HG03439 (cell line): ENCODE measurements around the gene FTO.

Experiments
- ATAC-seq: cut with Tn5 transposase; IDR thresholded peaks from one replicate; pipeline ENCODE4 v1.9.1; 2021; ENCODE audit warnings: mild to moderate bottlenecking, moderate library complexity; ENCODE audit not compliant: unreplicated experiment

Gene FTO

DNA sequence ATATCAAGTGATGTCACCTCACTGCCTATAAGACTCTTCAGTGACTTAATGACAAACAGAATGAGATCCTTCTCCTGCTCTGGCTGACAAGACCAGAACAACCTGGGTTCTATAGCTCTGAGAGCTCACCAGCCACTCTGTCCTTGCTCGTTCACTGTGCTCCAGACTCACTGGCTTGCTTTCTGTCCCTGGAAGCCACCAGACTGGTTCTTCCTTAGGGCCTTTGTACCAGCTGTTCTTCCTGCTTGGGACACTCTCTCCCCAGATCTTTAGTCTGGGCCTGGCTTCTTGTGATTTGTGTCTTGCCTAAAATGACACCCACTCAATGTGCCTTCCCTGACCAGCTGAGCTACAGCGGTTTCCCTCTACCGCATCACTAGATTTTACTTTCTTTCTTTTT lies 76.1 kb downstream of the FTO start:
- no peak for ATAC-seq

DNA sequence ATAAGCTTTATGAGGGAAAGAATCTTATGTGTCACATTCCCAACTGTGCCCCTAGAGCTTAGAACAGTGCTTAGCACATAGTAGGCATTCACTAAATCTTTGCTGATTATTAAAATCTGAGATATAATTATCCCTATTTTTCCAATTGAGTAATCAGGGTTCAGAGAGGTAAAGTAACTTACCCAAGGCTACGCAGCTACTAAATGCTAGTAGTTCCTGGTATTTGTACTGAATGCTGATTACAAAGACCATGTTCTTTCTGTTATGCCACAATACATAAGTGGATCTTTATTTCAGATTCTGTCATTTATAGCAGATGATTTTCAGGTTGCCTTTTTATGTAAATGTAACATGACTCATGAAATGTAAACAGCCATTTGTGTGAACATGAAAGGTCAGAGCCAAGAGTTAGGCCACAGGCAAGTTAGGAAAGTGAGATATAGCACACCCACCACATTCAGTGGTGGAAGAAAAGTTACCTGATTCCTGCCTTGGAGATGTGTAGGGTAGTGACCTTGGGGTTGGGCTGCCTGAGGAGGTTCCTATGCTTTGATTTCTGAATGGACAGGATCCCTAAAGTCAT lies 77.2 kb downstream of the FTO start:
- no peak for ATAC-seq

DNA sequence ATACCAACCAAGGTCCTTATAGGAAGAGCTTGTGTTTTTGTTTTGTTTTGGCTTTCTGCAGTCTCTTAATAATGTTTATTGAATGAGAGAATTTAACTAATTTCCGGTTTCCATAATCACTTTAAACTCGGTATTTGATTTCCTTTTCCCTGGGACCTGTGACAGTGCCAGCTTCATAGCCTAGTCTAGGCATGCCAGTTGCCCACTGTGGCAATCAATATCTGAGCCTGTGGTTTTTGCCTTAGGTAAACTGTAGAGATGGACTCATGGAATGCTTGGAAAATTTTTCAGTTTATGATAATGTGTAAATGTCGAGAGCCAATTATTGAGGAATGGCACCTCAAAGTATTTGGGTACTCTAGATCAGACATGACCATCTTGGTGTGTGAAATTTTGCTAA lies 78.2 kb downstream of the FTO start:
- ATAC-seq = no peak

DNA sequence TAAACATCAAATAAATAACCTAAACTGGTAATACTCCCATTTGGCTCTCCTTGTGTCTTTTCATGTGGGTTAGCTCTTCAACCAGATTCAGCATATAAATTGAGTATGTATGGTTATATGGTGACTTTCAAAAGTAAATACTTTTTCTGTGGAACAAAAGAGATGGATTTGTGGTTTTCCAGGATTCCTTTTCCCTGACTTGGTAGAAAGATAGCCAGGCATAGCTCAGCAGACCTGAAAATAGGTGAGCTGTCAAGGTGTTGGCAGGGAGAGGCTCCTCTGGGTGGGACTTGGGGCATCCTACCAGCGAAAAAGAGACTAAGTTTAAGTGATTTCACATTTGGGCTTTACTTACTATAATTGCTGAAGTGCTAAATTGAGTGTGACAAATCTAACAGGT lies 80.3 kb downstream of the FTO start:
- ATAC-seq = no peak

DNA sequence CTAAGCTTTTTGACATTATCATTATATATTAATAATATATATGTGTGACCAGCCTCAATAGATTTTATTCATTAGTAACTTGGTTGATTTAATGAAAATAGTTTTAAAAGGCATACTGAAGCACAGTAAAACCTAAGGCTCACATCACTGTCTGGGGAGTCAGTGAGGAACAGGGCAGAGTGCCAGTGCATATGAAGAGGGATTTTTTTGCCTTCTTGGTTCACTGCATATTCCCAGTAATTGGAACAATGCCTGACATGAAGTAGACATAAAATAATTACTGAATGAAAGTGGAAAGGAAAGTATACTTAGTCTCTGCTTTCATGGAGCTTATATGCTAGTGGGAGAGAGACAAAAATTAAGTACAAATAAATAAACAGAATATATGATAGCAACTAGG lies 81.1 kb downstream of the FTO start:
- no peak for ATAC-seq

DNA sequence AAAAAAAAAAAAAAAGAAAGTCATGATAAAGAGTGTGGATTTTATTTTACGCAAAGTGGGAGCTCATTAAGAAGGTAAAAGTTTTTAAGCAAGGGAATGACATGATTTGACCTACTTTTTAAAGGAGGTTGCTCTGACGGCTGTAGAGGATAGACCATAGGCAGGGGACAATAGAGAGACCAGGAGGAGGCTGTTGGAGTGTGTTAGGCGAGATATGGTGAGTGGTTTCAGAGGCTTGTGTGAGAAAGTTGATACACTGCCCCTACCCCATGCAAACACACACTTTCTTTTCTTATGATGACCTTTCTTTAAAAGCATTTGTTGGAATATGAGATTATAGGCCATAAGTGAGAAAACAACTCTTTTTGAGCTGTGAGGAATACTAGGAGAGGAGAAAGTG lies 82.0 kb downstream of the FTO start:
- ATAC-seq = no peak

DNA sequence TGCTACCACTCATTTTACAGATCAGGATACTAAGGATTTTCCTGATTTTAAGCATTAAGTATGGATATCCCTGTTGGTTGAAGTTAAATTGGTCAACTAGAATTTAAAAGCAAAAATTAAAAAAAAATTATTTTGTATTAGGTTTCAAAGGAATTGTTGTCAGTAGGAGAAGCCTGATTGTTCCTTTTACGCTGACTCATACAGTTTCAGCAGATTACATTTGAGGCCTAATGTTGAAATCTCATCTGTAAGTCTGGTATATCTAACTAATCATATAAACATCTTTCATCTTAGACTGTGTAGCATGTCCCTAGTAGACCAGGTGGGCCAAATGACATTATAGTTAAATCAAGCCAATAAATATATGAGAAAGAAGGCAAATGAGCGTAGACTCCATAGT lies 83.5 kb downstream of the FTO start:
- ATAC-seq = no peak

DNA sequence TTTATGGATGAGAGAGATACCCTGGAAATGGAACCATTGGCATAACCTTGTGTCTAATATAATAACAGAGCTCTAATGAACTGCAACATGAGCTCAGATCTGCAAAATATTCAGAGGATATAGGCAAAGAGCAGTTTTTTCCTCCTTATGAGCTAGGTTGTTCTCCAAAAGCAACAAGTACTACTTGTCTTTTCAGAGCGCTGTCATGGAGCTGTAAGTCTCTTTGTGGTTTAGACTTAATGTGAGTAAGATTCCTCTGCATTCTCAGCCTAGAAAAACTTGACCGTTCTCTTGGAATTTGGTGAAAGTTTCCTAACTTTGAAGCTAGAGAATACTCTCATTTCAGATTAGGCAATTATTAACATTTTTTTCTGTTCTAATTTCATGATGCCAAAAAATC lies 85.2 kb downstream of the FTO start:
- no peak for ATAC-seq

DNA sequence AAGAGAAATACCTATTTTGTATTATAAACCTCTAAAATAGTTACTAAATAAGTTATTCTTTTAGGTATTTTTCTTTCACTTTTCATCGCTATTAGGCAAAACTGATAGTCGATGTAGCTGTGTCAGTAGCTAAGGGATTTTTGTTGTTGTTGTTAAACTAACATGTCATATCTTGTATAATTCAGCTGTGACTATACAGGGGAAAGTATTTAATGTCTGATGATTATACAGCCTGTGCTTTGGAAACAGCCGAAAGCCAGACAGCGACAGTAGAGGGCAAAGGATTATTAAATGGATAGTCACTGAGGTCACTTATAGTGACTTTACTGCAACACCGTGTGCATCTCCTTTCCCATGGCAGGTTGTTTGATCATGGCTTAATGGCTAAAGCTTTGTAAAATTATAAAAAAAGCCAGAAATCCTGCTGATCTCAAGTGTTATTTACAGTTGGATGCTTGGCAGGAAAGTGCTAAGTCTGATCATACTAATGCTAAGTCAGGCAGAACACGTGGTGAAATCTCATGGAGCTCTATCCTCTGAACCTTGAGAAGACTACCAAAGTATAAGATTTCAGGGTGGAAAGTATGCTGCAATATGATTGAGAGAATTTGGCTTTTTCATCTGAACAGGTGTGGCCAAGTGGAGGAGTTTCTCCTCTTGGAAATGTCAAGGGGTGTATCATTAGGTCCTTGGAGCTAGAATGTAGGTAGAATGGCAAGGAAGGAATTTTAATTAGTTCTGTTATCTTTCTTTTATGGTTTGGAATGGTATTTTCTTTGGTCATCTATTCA lies 88.4 kb downstream of the FTO start:
- no peak for ATAC-seq

DNA sequence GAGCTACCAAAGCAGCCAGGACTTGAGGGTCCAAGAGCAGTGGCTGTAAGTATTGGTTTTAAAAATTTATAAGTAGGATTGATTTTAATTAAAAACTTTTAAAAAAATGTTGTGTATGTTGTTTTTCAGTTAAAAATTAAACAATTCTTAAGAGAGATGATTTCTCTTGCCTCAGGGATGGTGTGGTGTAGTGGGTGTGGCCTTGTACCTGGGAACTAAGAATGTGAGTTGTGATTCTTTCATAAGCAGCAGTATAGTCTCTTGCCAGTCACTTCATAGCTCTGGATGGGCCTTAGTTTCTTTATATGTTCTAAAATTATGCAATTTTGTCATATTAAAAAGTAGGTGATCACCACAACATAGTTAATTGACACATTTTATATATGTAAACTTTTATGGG lies 99.5 kb downstream of the FTO start:
- ATAC-seq = no peak

DNA sequence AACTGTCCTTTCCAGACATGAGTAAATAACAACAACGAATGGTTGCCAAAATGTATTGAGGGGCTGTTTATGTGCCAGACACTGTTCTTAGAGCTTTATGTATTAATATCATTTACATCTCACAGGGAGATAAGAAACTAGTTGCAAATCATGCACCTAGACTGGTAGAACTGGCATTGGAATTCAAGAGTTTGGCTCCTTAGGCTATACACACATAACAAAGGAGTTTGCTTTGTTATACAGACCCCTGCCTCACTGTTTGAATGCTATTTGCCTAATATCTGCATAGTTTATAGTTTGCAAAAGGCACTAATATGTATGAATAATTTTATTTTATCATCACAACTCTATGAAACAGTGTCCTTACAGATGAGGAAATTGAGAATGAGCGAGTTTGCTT lies 100.0 kb downstream of the FTO start:
- no peak for ATAC-seq

DNA sequence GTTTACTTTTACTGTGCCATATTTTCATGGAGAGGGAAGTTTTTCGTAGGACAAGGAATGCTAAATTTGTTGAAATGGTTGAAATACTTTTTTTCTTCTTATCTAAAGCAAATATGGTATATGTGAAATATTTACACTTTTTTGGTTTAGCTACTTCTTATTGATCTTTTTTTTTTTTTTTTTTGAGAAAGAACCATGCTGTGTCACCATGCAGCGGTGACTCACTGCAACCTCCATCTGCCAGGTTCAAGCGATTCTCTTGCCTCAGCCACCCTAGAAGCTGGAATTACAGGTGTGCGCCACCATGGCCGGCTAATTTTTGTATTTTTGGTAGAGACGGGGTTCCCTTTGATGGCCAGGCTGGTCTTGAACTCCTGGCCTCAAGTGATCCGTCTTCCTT lies 100.5 kb downstream of the FTO start:
- no peak for ATAC-seq

DNA sequence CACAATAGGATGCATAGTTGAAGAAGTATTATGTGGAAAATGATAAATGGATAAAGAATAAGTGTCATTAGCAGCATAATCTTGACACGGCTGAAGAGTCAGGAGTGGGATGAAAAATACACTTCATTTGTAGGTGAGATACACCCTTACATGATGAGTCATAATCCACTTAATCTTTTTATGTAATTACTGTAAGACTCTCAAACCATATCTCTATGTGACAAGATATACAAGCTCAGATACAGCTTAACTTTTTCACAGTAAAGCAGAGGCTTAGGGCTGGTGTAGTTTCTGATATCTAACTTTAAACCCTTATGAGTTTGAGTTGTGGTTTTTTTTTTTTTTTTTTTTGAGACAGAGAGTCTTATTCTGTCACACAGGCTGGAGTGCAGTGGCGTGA lies 101.2 kb downstream of the FTO start:
- ATAC-seq = no peak

DNA sequence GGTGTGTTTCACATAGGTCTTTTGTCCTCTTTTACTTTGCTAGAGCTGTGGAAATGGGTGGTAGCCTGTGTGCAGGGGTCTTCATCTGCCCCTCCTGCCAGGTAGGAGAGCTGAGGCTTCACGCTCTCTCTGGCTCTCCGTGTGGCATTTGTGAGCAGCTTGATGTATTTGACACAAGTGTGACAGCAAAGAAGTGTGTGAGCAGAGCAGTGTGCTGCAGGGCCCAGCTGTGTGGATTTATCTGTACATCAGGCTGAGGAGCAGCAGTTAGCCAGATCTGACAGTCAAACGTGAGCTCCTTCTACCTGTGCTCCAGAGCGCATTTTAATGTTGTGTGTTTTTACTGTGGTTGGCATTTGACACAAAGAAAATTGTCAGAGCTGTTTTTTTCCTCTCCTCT lies 101.8 kb downstream of the FTO start:
- ATAC-seq = no peak

DNA sequence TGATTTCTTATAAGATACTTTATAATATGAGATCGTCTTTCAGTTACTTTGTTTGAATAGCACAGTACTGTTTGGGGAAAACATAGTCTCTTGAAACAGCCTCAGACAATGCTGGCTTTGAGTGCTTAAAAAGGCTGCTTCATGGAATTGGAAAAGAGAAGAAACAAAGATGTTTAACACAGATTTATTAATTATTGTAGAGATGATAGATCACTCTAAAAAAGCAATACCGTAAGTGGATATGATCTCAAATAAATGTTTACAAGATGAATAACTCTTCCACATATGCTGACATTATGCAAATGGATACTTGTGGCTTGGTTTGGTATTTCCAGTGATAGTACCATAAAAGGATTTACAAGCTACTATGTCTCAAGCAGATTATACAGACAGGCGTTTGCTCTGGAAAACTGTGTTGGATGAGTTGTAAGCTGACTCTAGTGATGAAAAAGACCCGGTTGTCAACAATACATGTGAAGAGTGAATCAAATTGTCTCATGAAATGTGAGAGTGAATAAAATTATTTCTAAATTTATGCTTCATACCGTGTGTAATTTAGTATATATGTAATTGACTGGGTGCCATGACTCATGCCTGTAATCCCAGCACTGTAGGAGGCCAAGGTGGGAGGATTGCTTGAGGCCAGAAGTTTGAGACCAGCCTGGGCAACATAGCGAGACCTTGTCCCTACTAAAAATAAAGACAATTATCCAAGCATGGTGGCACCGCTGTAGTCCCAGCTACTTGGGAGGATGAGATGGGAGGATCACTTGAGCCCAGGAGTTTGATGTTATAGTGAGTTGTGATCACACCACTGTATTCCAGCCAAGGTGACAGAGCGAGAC lies 105.4 kb downstream of the FTO start:
- no peak for ATAC-seq

DNA sequence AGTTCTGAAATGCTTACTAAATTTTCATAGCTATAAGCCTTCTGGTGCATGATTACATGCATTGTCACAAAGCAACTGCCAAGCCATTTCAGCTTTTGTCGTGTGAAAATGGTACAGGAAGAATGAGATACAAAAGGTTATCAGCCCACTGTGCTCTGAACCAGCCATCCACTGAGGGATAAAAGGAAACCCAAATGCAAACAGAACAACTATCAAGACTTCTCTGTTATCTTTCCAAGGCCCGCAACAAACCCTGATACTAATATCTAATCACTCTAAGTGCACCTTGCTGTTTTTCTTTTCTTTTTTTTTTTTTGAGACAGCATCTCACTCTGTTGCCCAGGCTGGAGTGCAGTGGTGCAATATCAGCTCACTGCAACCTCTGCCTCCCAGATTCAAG lies 109.0 kb downstream of the FTO start:
- ATAC-seq = no peak

DNA sequence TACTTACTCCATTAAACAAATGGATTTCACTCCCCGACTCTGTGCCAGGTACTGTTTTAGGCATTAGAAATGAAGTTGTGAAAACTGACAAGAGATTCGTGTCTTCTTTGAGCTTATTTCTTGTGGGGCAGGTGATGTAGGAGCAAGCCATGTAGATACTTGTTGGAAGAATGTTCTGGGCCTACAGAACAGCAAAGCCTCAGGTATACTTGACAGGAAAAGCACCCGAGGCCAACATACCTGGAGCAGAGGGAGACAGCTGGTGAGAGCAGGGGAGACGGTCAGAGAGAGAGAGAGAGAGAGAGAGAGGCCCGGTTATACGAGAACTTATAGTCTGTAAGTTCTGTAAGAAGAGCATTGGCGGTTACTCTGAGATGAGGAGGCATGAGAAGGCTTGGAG lies 110.8 kb downstream of the FTO start:
- no peak for ATAC-seq

DNA sequence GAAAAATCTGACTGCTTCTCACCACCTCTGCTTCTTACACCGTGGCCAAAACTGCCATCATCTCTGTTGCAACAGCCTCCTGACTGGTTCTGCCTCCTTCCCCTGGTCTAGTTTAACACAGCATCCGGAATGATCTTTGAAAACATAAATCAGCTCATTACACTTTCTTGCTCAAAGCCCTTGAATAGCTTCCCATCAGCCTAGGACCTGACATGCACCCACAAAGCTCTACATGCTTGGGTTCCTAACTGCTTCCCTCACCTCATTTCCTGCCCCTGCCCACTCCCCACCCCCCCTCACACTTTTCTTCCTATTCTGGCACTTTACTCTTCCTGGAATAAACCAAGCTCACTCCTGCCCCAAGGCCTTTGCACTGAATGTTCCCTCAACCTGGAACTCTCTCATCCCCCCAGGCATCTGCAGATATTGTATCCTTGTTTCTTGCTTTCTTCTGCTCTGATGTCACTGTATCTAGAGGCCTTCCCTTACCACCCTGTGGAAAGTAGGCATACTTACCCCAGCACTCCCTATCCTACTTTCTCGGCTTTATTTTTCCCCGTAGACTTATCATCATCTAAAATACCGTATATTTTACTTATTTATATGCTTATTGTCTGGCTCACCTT lies 112.4 kb downstream of the FTO start:
- no peak for ATAC-seq

DNA sequence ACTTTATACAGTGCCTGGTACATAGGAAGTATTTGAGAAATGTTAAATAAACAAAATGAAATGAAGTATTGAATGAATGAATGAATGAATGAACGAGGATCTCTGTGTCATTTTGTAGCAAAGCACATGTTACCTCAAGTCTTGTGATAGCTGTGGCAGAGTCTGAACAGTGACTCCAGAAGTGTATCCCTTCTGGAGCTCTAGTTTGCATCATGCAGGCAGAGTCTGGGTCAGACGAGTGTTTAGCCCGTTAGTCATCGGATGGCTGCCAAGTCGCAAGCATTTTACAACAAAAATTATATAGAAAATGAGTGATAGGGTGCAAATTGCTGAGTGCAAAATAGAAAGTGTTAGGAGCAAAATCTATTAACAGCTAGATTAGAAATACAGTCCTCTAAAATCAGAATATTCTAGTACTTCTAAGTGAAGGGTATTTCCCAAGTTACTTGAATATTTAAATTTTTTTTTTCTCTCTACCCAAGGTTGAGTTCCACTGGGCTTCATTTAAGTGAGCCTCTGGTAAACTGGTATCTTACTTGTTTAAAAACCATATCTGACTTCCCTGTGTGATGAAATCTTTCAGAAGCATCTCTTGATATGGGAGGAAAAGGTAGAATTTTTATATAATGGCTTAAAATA lies 113.3 kb downstream of the FTO start:
- ATAC-seq = no peak

DNA sequence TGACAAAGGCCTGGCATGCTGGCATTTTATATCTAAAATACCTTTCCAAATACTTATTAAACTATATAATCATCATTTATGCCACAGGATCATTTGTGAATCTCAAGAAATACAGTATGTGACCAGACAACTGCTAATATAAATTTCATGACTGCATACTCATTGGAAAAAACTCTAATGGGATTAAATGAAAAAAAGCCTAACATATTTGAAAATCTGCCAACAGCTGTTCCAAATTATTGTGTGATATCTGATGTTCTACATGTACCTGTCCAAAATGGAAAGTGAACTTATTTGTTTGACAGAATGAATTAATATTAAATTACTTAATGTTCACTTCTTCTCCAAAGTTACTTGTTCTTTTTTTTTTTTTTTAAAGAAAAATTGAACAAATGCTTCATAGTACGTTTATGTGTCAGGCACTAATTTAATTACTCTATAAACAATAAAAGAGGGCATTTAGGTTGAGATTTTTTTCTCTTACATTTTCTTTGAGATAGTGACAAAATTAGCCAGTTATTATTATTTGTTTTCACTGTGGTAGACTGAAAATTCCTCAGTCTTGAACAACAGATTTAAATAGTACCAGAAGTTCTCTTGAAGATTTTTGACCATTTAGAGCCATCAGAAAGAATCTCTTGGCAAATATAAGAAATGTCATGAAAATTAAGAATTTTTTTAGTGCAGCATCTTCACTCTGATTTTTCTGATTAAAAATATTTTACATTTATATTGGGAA lies 114.0 kb downstream of the FTO start:
- ATAC-seq = no peak
